HG02973 (cell line): ENCODE measurements around the gene DDC.

Experiments
- ATAC-seq: cut with Tn5 transposase; IDR thresholded peaks from one replicate; pipeline ENCODE4 v1.9.1; 2021; ENCODE audit warnings: moderate library complexity; ENCODE audit not compliant: unreplicated experiment

DDC gene, protein sequence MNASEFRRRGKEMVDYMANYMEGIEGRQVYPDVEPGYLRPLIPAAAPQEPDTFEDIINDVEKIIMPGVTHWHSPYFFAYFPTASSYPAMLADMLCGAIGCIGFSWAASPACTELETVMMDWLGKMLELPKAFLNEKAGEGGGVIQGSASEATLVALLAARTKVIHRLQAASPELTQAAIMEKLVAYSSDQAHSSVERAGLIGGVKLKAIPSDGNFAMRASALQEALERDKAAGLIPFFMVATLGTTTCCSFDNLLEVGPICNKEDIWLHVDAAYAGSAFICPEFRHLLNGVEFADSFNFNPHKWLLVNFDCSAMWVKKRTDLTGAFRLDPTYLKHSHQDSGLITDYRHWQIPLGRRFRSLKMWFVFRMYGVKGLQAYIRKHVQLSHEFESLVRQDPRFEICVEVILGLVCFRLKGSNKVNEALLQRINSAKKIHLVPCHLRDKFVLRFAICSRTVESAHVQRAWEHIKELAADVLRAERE

DNA sequence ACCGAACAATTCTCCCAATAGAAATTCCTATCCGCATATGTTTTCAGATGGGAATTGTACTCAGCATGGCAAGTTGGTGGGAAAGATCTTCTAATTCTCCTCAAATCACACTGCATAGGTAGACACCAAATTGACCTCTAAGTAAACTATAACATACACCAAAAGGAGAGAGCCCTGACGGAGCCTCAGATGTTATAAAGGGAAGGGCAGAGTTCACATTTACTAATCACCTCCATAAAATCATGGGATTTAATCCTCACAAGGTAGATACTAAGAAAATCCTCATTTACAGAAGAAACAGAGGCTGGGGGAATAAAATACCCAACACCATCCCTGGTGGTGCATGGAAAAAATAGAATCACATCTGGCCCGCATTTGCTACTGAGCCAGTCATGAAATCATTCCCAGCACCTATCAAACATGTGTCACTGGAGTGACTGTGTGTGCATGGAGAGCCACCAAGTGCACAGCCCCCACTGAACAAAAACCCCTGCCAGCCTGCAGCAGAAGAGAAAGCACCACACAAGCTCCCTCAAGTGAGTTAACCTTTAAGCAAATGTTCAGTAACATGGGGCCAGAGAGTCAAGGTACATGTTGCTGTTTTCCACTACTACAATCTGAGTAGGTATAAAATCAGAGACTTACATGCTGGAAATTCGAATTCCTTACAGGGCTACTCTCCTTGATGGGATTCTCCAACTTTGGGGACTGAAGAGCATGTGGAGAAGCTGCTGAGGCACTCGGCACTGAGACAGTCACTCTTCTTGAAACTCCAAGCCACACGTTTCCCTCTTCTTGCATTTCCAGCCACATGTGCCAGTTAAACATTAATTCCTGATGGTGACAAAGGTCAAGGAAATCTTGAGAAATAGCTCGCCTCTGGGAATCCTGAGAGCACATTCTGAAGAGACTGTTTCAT, at the start of gene DDC:
Gene DDC (minus strand): TSS at position 766 of the 919 bp plus-strand sequence. CDS start 21,320 bp downstream, outside the sequence.
- ATAC-seq: no peak

DNA sequence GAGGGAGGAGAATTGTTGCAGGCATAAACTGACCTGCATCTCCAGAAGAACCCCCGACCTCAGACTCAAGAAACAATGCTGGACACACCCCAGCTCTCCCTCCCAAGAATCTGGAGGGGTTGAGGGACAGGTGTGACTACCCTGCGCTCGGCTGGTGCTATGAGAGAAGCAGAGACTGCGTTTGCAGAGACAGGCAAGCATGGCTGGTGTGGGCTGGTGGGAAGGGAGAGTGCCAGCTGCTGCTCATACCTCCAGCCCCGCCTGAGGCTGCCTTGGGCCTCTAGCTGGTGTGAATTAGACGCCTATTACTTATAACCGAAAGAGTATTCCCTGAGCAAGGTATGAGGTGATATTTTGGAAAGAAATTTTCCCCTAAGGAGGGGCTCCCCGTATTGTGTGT, 48.3 kb upstream of the DDC start:
- ATAC-seq: no peak

DNA sequence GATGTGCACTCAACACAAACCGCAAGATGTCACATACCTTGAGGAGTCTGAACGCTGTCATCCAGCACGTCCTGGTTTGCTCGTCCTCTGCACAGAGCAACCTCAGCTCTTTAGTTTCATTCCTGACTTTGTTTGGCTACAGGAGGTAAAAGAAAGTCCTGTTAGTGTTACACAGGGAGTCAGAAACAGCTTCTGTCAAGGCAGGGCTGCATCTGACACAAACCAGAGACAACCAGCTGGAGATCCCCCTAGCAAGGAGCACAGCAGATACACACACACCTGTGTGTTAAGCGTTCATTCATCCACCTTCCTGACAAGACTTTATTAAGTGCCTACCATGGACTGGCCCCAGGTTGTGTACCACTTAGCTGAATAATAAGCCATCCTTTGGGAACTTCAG, 47.5 kb upstream of the DDC start:
- ATAC-seq: no peak

DNA sequence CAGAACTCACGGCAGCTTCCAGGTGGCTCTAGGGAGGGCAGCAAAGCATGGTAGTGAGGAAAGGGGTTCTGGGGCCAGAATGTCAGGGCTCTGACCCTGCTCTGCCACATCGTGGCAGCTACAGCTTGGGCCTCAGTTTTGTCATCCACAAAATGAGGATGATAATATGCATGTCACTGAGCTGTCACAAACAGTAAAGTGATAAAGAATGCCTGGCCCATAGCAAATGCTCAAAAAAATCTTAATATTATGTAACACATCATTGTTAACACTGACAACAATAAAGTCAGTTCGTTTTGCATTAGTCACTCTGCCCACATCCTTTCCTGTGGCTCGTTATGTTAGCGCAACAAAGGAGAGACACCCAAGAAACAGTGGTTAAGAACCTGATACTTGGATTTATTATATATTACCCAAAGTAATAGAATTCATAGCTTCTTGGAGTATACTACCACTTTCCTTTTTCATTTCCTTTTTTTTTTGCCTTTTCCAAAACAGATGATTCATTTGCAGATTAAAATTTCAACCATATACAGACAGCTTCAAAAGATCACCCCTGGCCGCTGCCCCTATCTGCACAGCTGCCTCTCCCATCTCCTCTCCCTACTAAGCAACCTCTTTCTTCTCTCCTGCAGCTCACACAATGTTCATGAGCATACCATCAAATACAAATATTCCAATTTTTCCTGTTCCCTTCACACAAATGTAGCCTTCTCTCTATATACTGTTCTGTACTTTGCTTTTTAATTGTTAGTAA, 45.5 kb upstream of the DDC start:
- ATAC-seq: peak; percentile 45

DNA sequence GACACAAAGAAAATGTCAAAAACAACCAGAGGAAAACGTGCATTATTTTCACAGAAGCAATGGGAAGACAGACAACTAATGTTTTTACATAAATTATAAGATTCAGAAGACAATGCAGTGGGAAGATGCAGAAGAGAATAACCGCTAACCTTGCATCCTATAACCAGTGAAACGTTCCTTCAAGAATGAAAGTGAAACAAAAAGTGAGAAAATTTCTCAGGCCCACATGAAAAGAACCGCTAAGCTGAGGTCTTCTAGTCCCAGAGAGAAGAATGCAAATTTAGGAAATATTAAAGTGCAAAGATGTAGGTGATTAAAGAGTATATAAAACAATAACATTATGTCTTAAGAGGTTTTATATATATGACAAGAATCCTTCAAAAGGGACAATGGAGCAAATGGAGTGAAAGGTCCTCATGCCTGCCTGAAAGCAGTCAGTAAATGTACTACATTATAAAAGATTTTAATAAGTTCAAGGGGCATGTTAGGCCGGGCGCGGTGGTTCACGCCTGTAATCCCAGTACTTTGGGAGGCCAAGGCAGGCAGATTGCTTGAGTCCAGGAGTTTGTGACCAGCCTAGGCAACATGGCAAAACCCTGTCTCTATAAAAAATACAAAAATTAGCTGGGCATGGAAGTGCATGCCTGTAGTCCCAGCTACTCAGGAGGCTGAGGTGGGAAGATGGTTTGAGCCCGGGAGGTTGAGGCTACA, 43.1 kb upstream of the DDC start:
- ATAC-seq: no peak

DNA sequence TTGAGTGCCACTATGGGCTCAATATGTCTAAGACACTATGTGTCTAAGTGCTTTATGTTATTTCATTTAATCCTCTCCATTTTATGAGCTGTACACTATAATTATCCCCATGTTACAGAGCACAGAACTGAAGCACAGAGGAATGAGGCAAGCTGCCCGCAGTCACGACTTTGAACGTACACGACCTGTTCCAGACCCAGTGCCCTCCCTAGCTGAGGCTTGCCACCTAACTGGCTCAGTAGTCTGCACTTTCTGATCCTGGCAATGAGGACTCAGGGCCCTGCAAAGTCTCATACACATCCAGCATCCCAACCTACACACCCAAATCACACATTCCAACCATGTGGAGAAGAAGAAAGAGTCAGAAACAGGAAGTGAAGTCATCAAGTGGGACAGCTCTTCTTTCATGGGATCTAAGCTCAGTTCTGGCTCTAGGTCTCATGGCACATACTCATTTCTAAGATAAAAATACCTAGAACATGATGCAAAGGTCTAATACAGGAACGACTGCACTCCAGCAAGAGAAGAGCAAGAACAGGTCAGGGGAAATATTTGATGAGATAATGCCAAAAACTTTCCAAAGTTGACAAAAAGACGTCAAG, 42.4 kb upstream of the DDC start:
- ATAC-seq: no peak

DNA sequence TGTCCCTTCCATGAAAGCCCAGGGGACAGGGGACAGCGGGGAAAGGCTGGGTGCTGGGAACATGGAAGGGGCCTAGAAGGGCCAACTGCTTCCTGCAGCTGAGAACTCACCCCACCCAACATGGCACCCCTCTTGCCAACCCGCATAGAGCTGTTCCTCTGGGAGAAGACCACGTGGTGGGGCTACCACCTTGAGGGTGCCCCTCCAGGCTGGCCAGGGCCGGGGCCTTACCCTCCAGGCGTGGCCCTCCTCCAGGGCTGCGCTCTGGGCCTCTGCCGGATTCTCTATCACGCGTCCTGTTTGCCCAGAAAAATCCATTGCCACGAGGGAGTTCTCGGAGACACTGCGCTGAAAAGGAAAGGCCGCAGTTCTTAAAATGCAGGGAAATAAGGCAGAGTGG, 39.9 kb upstream of the DDC start:
- no peak for ATAC-seq

DNA sequence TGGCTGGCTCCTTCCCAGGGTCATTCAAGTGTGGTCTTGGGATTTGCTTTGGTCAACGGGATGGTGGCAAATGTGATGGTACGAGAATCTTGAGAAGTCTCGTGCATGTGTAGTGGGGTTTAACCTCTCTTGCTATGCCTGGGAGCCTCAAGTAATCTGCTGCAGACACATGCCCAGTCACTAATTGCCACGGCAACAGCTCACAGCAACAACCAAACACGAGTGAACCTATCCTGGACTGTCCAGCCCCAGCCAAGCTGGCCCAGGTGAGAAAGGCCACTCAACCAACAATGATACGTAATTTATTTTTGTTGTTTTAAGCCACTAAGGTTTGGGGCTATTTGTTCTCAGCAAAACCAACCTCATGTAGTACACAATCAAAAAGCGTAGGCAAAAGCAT, 38.1 kb upstream of the DDC start:
- no peak for ATAC-seq

DNA sequence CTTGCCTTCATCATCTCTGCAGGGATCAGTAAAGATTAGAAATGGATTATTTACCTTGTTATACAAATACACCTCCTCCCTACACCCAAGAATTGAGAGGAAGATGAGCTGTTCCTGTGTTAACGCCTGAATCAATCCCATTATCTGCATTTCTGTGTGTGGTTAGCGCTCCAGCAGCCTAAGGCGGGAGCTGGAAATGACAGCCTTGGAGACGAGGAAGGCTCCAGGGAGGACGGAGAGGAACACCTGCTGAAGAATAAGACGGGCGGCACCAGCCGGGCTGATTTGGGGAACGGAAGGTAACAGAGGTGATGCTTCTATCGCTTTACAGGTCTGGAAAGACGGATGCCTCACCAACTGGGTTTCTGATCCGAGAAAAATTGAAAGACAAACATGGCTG, 34.2 kb upstream of the DDC start:
- no peak for ATAC-seq

DNA sequence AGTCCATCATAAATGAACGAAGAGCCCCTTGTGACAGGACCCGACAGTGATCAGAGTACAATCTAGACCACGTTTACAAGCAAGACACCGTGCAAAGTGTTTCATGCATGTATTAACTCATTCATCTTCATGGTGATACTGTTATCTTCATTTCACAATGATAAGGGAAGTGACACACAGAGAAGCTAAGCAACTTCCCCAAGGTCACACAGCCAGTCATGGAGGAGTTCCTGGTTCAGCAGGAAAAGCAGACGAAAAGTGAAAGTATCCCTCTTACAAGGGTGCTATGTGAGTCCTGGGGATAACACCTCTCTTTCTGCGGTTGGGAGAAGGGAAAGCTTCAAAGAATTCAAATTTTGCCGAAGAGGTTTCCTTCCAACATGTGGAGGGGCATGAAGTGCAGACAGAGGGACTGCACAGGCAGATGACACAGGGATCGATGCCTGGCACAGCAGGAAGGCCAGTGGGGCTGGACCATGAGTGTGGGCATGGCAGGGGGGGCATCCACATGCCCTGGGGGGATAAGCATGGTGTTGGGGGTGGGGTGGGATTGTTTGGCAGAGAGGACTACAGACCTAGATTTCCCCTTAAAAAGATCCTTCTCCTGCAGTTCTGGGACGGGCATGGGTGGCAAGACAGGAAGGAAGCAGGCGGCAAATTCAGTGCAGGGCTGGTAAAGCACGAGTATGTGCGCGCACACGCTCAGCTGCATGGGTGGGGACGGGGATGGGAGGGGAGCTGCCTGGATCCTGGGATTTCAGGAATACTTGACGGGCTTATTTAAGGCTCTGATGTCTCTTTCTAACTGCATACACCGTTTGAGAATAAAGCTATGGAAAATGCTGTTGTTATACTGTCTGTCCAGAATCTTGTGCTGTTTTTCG, 33.5 kb upstream of the DDC start:
- ATAC-seq: no peak

DNA sequence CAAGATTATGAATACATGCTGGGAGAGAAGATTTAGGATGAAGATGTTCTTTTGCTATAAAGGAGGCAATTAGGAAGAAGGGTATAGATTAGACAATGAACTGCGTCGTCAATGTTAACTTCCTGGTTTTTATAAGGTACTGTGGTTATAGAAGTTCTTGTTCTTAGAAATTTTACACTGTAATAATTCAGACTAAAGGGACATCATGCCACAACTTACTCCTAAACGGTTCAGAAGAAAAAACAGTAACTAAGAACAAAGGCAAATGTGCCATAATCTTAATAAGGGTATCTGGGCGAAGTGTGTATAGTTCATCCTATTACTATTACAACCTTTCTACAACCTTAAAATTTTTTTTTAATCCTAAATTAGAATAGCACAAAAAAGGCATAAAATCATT, 31.3 kb upstream of the DDC start:
- no peak for ATAC-seq

DNA sequence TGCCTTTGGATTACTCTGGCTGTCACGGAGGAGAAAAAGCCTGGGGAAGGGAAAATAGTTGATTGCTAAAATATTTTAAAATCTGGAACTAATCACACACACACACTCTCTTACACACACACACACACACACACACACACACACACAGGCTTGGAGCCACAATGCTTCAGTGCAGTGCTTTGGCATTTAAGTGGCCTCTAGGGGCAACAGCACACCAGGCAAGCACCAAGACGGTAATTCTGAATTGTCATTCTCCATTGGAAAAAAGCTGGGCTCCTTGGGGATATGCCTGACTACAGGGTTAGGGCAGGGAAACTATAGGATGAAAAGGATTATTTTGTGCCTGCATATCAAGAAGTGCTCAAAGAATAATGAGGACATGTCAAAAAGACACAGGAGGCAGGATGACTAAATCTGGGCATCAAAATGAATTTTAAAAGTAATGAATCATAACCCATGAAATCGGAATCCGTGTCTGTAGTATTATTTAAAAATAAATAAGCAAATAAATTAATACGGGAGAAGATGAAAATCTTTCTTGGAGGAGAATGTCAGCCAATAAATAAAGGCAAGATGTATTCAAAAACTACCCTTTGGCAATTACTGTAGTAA, 30.4 kb upstream of the DDC start:
- ATAC-seq: peak; percentile 39

DNA sequence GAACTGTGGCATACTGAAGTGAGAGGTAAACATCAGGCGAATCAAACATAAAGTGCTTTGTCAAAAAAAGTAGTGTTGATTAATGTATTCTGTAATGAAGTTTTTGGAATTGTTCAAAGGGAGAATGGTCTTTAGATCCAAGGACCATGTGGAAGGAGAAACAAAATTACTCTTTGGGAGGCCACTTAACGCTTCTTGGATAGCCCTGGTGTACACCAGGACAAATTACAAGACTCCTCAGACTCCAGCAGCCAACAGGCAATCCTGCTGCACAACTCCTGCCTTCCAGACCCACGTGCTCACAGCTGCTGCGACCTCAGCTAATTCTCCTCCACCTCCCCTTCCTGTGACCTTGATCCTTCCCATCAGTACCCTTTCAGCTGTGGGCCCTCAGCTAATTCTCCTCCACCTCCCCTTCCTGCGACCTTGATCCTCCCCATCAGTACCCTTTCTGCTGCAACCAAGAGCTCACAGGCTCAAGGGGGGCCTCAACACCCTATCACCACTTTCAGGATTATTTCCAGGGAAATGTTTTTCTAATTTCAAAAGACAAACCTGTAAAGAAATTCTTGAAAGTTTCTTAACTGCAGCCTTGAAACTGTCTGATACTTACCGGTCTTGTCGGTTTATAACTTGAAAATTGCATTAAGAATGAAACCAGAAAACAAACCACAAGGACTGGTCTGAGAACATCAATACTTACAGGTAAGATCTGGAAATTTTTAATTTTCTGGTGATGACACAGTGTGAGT, 29.7 kb upstream of the DDC start:
- ATAC-seq: peak; percentile 56

DNA sequence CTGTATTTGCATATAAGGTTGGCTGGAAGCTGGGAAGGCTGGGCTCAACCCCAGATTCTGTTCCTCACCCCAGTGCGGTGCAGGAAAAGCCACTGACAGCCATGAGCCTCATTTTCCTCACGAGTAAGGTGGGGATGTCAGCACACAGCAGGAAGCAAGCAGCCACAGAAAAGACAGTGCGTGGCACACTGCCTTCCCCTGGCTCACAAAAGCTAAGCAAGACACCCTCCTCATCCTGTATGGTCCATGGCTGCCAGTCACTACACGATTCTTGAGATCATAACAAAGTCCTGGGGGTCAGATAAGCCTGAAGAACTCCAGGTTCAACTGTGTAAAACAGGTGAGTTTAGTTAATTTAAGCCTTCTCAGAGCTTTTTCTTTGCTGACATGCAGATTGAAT, 28.9 kb upstream of the DDC start:
- ATAC-seq: no peak

DNA sequence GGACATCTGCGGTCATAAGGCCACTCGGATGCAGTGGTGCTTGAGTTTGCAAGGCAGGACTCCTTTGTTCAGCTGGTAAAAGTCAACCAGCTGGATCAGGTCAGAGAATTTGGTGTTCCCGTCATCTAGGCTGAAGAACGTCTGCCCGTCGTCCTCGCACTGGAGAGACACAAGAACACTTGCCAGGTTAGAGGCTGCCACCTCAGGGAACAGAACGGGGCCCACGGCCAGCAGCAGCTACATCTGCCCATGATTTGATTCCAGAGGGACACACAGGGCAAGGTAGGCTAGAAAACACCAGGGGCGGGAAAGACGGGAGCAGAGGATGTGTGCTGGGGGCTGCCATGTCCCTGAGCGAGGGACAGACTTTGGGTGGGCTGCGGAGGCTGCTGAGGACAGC, 27.7 kb upstream of the DDC start:
- no peak for ATAC-seq

DNA sequence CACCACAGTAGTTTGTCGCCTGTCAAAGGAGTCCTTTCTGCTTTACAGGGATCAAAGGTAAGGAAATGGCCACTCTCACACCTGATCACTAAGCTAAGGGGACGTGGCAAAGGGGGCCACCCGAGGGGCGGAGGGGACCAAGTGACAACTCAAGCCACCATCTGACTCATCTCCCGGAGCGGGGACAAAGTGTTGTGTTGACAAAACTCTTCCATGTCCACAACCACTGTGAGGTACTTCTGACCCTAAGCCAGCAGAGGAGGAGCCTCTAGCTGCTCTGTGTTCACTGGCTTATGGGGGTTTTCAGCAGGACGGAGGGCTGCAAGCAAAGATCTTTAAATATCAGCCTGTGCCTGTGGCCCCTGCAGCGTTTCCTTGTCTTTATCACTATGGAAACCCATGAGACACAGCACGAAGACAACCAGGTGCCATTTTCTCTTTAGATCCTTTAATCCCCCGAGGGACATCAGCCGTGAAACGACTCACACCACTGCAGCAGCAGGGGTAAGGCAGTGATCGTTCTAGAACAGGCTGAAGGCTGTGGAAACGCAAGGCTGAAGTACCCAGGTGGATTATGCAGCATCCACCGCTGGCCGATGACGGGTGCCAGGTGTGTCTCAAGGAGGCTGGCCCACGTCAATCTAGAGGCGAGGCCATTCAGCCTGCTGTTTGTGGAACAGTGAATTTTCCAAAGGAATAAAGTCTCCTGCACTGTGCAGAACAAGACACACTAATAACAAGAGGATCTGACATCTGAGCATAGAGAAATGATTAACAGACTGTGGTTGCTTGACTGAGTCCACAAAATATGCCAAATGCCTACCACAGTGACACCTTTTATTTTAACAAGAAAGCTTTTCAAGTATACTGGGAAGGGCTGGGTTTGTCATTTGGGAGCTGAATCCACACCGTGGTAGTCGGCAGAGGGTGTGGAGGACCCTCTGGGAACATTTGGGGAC, 26.6 kb upstream of the DDC start:
- peak; percentile 50 for ATAC-seq

DNA sequence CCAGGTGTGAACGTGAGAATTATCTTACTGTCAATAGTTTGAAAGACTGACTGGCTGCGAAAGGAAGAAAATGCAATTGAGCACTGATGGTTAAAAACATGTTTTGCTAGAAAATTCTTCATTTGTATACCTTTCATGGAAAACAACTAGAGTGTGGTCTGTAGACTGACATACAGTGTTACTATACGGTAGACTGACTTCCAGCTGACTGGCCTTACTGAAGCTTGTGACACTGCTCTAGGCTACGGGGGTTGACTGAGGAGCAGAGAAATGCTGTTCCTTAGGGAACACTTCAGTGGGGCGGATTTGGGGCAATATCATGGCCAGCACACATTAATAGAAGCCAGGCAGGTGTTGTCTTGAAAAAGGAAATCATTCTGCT, 25.9 kb upstream of the DDC start:
- no peak for ATAC-seq
